Measurements from ENCODE around the gene PFDN4. TPM values are rescaled to one million over a fixed set of nuclear protein-coding genes. Genes with fewer than 3 reads are reported as not detected.

Gene PFDN4
- total and polyA plus RNA-seq, 2 donors (not counting 1 experiment from before 2014, with no cell fraction given) = 9.1 to 16.8 TPM

- Mint-ChIP-seq H3K27ac (no peak overlapping the region), H3K4me1 (no peaks in the 10 kb centered on the region), H3K27me3 (peaks cover 38% of the 10 kb centered on the region), H3K9me3 (ENCODE audit: insufficient read depth) (no peaks in the 10 kb centered on the region), H3K4me3 (no peak overlapping the region)
- Histone ChIP-seq H3K27me3 (replicated peaks in 1 of 4; ENCODE audit: control extremely low read depth in 1 of 4, control insufficient read depth in 3 of 4, insufficient read depth in 4 of 4, low read length in 3 of 4) (peaks cover 0 to 23% (median 5%) of the 10 kb centered on the region in 4 experiments), H3K36me3 (replicated peaks in 1 of 2; ENCODE audit: control extremely low read depth in 1 of 2, control insufficient read depth in 1 of 2, extremely low read depth in 1 of 2, insufficient read depth in 2 of 2, low read length in 1 of 2) (no peaks in the 10 kb centered on the region), H3K4me2 (replicated peaks; ENCODE audit: low read depth, low read length, poor library complexity, severe bottlenecking) (no peak overlapping the region), H3K9me3 (ENCODE audit: control extremely low read depth in 1 of 3, control insufficient read depth in 2 of 3, insufficient read depth in 1 of 3, low read length in 2 of 3) (peaks cover 3 to 4% (median 4%) of the 10 kb centered on the region in 3 donors), H3K9ac (ENCODE audit: low read length) (no peak overlapping the region), H4K20me1 (ENCODE audit: control insufficient read depth, insufficient read depth, low read length, poor library complexity, severe bottlenecking) (no peaks in the 10 kb centered on the region), H3K79me2 (ENCODE audit: control insufficient read depth, insufficient read depth, low read length) (no peaks in the 10 kb centered on the region), H3K4me3 (ENCODE audit: control extremely low read depth in 1 of 5, extremely low read depth in 1 of 5, insufficient read depth in 1 of 5, low read depth in 2 of 5, low read length in 4 of 5) (no peak overlapping the region), H3K4me1 (ENCODE audit: control insufficient read depth in 2 of 2, insufficient read depth in 2 of 2, low read length in 2 of 2) (no peaks in the 10 kb centered on the region), H3K27ac (ENCODE audit: low read length in 2 of 2) (no peak overlapping the region), H2AFZ (ENCODE audit: insufficient read depth, low read depth, low read length, poor library complexity, severe bottlenecking) (no peak overlapping the region)
- WGBS (ENCODE audit: insufficient coverage) = 86% methylated on average over 4 of the region's 12 CpGs
- no peak for ATAC-seq (ENCODE audit: low read depth)
- ChIA-PET CTCF (no interaction called here), POLR2A (no interaction called here)
- DNase-seq = no peak
- intact Hi-C loops (cut with micrococcal nuclease) = no loop called here
- TF ChIP-seq, protein P1, sequence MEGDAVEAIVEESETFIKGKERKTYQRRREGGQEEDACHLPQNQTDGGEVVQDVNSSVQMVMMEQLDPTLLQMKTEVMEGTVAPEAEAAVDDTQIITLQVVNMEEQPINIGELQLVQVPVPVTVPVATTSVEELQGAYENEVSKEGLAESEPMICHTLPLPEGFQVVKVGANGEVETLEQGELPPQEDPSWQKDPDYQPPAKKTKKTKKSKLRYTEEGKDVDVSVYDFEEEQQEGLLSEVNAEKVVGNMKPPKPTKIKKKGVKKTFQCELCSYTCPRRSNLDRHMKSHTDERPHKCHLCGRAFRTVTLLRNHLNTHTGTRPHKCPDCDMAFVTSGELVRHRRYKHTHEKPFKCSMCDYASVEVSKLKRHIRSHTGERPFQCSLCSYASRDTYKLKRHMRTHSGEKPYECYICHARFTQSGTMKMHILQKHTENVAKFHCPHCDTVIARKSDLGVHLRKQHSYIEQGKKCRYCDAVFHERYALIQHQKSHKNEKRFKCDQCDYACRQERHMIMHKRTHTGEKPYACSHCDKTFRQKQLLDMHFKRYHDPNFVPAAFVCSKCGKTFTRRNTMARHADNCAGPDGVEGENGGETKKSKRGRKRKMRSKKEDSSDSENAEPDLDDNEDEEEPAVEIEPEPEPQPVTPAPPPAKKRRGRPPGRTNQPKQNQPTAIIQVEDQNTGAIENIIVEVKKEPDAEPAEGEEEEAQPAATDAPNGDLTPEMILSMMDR (IDR thresholded peaks at IDR 0.05) = no peak
- no peak for TF ChIP-seq EZH2 (IDR thresholded peaks at IDR 0.05; ENCODE audit: borderline replicate concordance, insufficient read depth, low read depth, low read length, poor library complexity, severe bottlenecking)
These were observed 29.4 kb downstream of the PFDN4 start for GRCh38 chr20:54237116-54237943.

- peaks cover 0 to 2% (median 0%) of the 10 kb centered on the region in 3 donors for H3K9me3 ChIP-seq (ENCODE audit: control extremely low read depth in 1 of 3, control insufficient read depth in 2 of 3, insufficient read depth in 1 of 3, low read length in 2 of 3)
These were observed 36.2 kb downstream of the PFDN4 start for GRCh38 chr20:54244113-54244512.

More at GRCh38 chr20:54244113-54244512, 36.2 kb downstream of the PFDN4 start:
- Mint-ChIP-seq H3K4me3 (no peak overlapping the region), H3K27ac (no peak overlapping the region), H3K27me3 (peaks cover 7% of the 10 kb centered on the region), H3K9me3 (ENCODE audit: insufficient read depth) (no peaks in the 10 kb centered on the region), H3K4me1 (no peaks in the 10 kb centered on the region)
- intact Hi-C loops (cut with micrococcal nuclease) = no loop called here
- H2AFZ ChIP-seq (ENCODE audit: insufficient read depth, low read depth, low read length, poor library complexity, severe bottlenecking) = no peak overlapping the region
- H4K20me1 ChIP-seq (ENCODE audit: control insufficient read depth, insufficient read depth, low read length, poor library complexity, severe bottlenecking) = no peaks in the 10 kb centered on the region
- ChIA-PET CTCF (no interaction called here), POLR2A (no interaction called here)
- ATAC-seq (ENCODE audit: low read depth) (no peak), DNase-seq (no peak)
- TF ChIP-seq, protein P1 (IDR thresholded peaks at IDR 0.05) = no peak
- no peak for TF ChIP-seq EZH2 (IDR thresholded peaks at IDR 0.05; ENCODE audit: borderline replicate concordance, insufficient read depth, low read depth, low read length, poor library complexity, severe bottlenecking)
- H3K4me1 ChIP-seq (ENCODE audit: control insufficient read depth in 2 of 2, insufficient read depth in 2 of 2, low read length in 2 of 2) = no peaks in the 10 kb centered on the region
- H3K79me2 ChIP-seq (ENCODE audit: control insufficient read depth, insufficient read depth, low read length) = no peaks in the 10 kb centered on the region
- H3K27ac ChIP-seq (ENCODE audit: low read length in 2 of 2) = no peak overlapping the region
- H3K27me3 ChIP-seq (replicated peaks in 1 of 4; ENCODE audit: control extremely low read depth in 1 of 4, control insufficient read depth in 3 of 4, insufficient read depth in 4 of 4, low read length in 3 of 4) = peaks cover 0 to 3% (median 0%) of the 10 kb centered on the region in 4 experiments
- WGBS (ENCODE audit: insufficient coverage) = 100% methylated on average over 1 of the region's 4 CpGs
- no peak overlapping the region for H3K4me2 ChIP-seq (replicated peaks; ENCODE audit: low read depth, low read length, poor library complexity, severe bottlenecking)
- H3K9ac ChIP-seq (ENCODE audit: low read length) = no peak overlapping the region
- H3K4me3 ChIP-seq (ENCODE audit: control extremely low read depth in 1 of 5, extremely low read depth in 1 of 5, insufficient read depth in 1 of 5, low read depth in 2 of 5, low read length in 4 of 5) = no peak overlapping the region
- H3K36me3 ChIP-seq (replicated peaks in 1 of 2; ENCODE audit: control extremely low read depth in 1 of 2, control insufficient read depth in 1 of 2, extremely low read depth in 1 of 2, insufficient read depth in 2 of 2, low read length in 1 of 2) = no peaks in the 10 kb centered on the region
